Nephron progenitor cell (in vitro differentiated cells): Measurements from ENCODE around the gene GALNT14.

Source experiments
- DNase-seq: peaks from one replicate; pipeline ENCODE4 v3.0.0; 2021
- H3K27ac Mint-ChIP-seq: 2 replicates; pipeline ENCODE4 v1.8.0; 2021; ENCODE audit warnings: mild to moderate bottlenecking, moderate library complexity, mixed read lengths
- H3K27me3 Mint-ChIP-seq: 2 replicates; pipeline ENCODE4 v1.8.0; 2021; ENCODE audit warnings: mild to moderate bottlenecking, low read depth, mixed read lengths; ENCODE audit not compliant: poor library complexity
- H3K36me3 Mint-ChIP-seq: 2 replicates; pipeline ENCODE4 v1.8.0; 2021; ENCODE audit warnings: low read depth, mixed read lengths
- H3K4me1 Mint-ChIP-seq: 2 replicates; pipeline ENCODE4 v1.8.0; 2021; ENCODE audit warnings: mixed read lengths
- H3K4me3 Mint-ChIP-seq: 2 replicates; pipeline ENCODE4 v1.8.0; 2021; ENCODE audit warnings: mild to moderate bottlenecking, moderate library complexity, mixed read lengths
- H3K9me3 Mint-ChIP-seq: 2 replicates; pipeline ENCODE4 v1.8.0; 2021; ENCODE audit warnings: mild to moderate bottlenecking, moderate library complexity, mixed read lengths
- CTCF ChIP-seq: fragments of 200-600 bp; sonication (generic); IDR thresholded peaks from 2 replicates; pipeline ENCODE4 v1.5.0; 2021; ENCODE audit warnings: antibody characterized with exemption

GALNT14 gene

GRCh38 chr2:31148514-31148913 is 10.3 kb upstream of the GALNT14 start:
- Mint-ChIP-seq H3K36me3 (no peaks in the 10 kb centered on the region), H3K27me3 (peaks cover 16% of the 10 kb centered on the region), H3K27ac (no peak overlapping the region), H3K9me3 (no peaks in the 10 kb centered on the region), H3K4me1 (no peaks in the 10 kb centered on the region), H3K4me3 (no peak overlapping the region)
- no peak for TF ChIP-seq CTCF
- DNase-seq: no peak

GRCh38 chr2:31147645-31148044 is 9.4 kb upstream of the GALNT14 start:
- Mint-ChIP-seq H3K4me1 (no peaks in the 10 kb centered on the region), H3K36me3 (no peaks in the 10 kb centered on the region), H3K9me3 (no peaks in the 10 kb centered on the region), H3K4me3 (no peak overlapping the region), H3K27ac (no peak overlapping the region), H3K27me3 (peaks cover 17% of the 10 kb centered on the region)
- no peak for TF ChIP-seq CTCF
- no peak for DNase-seq

- H3K36me3 Mint-ChIP-seq: no peaks in the 10 kb centered on the region
Observed at GRCh38 chr2:31142110-31142509, 3.9 kb upstream of the GALNT14 start.

GRCh38 chr2:31141443-31142085 is 3.3 kb upstream of the GALNT14 start:
- Mint-ChIP-seq H3K36me3 (no peaks in the 10 kb centered on the region), H3K27me3 (peaks cover 58% of the 10 kb centered on the region), H3K4me1 (peaks cover 6% of the 10 kb centered on the region), H3K27ac (no peak overlapping the region), H3K9me3 (no peaks in the 10 kb centered on the region), H3K4me3 (no peak overlapping the region)
- TF ChIP-seq CTCF: no peak
- DNase-seq: no peak

More at GRCh38 chr2:31142110-31142509, 3.9 kb upstream of the GALNT14 start:
- TF ChIP-seq CTCF: no peak
- Mint-ChIP-seq H3K27me3 (peaks cover 52% of the 10 kb centered on the region), H3K4me3 (no peak overlapping the region), H3K4me1 (peaks cover 1% of the 10 kb centered on the region), H3K27ac (no peak overlapping the region), H3K9me3 (no peaks in the 10 kb centered on the region)
- DNase-seq: no peak

GRCh38 chr2:31140151-31140550 is 1.9 kb upstream of the GALNT14 start:
- H3K4me3 Mint-ChIP-seq: no peak overlapping the region
- peaks cover 6% of the 10 kb centered on the region for H3K4me1 Mint-ChIP-seq
- H3K36me3 Mint-ChIP-seq: no peaks in the 10 kb centered on the region
- no peak for DNase-seq
- no peaks in the 10 kb centered on the region for H3K9me3 Mint-ChIP-seq
- no peak for TF ChIP-seq CTCF
- no peak overlapping the region for H3K27ac Mint-ChIP-seq
- H3K27me3 Mint-ChIP-seq: peaks cover 72% of the 10 kb centered on the region

GRCh38 chr2:31139671-31140070 is 1.4 kb upstream of the GALNT14 start:
- Mint-ChIP-seq H3K27ac (no peak overlapping the region), H3K27me3 (peaks cover 75% of the 10 kb centered on the region), H3K36me3 (no peaks in the 10 kb centered on the region), H3K4me1 (peaks cover 6% of the 10 kb centered on the region), H3K4me3 (no peak overlapping the region), H3K9me3 (no peaks in the 10 kb centered on the region)
- no peak for TF ChIP-seq CTCF
- DNase-seq: no peak
